GM19025 (cell line): ENCODE data around the gene RAPGEF4.

Experiments
- ATAC-seq: cut with Tn5 transposase; IDR thresholded peaks from one replicate; pipeline ENCODE4 v1.9.1; 2021; ENCODE audit warnings: mild to moderate bottlenecking, low read depth, moderate library complexity; ENCODE audit not compliant: unreplicated experiment

Gene RAPGEF4

GRCh38 chr2:172962082-172962481 lies 226.4 kb downstream of the RAPGEF4 start:
- no peak for ATAC-seq

DNA sequence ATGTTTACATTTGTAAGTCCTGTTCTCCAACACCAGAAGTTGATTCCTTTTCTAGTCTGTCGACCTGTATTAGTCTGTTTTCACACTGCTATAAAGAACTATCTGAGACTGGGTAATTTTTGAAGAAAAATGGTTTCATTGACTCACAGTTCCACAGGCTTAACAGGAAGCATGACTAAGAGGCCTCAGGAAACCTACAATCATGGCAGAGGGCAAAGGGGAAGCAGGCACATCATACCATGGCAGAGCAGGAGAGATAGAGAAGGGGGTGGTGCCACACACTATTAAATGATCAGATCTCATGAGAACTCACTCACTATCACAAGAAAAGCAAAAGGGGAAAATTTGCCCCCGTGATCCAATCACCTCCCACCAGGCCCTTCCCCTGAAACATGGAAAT lies 227.2 kb downstream of the RAPGEF4 start:
- no peak for ATAC-seq

- no peak for ATAC-seq
Observed at GRCh38 chr2:172964511-172965139, 229.0 kb downstream of the RAPGEF4 start.

GRCh38 chr2:172965433-172966212 lies 230.0 kb downstream of the RAPGEF4 start:
- no peak for ATAC-seq

GRCh38 chr2:172967036-172967982 lies 231.7 kb downstream of the RAPGEF4 start:
- ATAC-seq: no peak

DNA sequence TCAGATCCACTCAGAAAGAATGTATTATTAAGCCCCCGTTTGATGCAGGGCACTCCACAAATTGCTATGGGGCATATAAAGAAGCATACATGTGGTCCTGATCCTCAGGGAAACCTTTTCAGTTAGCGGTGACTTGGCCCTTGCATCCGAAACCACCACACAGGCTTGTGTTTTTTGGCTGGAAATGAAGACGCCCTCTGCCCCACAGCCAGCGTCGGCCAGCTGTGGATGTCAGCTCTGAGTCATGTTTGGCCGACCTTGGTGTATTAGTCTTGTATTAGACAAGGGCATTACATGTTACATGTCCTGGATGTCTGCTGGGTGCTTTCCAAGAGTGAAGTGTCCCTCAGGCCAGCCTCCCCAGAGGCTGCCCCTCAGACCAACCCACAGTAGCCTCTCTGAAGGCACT lies 232.4 kb downstream of the RAPGEF4 start:
- no peak for ATAC-seq

GRCh38 chr2:172969166-172969565 lies 233.5 kb downstream of the RAPGEF4 start:
- no peak for ATAC-seq

DNA sequence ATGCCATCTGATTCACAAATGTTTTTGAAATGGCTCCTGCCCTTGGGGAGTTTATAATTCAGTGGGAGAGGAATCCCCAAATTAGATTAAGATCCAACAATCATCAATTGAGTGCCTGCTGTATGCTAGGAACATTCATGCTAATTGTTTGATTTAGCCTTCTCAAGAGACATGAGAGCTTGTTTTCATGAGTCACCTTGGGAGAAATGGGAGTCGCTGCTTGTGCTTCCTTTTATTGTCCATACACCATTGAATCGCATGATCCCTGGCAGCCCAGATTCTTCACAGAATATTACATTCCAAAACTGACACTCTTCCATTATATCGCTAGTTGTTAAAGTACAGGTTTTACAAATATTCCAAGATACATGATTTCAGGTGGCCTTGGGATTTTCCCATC lies 234.0 kb downstream of the RAPGEF4 start:
- no peak for ATAC-seq

- ATAC-seq: no peak
Observed at GRCh38 chr2:172970660-172971059, 235.0 kb downstream of the RAPGEF4 start.

- no peak for ATAC-seq
Observed at GRCh38 chr2:172972005-172972619, 236.5 kb downstream of the RAPGEF4 start.

GRCh38 chr2:172974762-172975161 lies 239.1 kb downstream of the RAPGEF4 start:
- ATAC-seq: no peak

DNA sequence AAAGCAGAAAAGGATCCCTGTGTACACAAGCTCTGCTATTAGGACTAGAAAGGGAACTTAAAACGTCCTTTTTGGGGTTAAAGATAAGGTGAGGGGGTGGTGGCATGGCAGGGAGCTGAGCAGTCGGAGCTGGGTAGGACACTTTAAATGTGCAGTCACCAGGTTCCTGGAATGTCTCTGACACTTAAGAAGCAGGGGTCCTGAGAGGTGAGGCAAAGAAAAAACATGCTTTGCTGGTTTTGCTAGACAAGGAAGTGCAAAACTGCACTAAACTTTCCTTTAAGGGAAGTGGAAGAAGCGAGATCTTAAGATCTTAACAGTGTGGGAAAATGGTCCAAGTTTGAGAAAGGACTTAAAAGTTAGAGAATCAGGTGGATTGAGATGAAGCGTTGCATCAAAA lies 240.5 kb downstream of the RAPGEF4 start:
- ATAC-seq: no peak

GRCh38 chr2:172976816-172977215 lies 241.2 kb downstream of the RAPGEF4 start:
- no peak for ATAC-seq

DNA sequence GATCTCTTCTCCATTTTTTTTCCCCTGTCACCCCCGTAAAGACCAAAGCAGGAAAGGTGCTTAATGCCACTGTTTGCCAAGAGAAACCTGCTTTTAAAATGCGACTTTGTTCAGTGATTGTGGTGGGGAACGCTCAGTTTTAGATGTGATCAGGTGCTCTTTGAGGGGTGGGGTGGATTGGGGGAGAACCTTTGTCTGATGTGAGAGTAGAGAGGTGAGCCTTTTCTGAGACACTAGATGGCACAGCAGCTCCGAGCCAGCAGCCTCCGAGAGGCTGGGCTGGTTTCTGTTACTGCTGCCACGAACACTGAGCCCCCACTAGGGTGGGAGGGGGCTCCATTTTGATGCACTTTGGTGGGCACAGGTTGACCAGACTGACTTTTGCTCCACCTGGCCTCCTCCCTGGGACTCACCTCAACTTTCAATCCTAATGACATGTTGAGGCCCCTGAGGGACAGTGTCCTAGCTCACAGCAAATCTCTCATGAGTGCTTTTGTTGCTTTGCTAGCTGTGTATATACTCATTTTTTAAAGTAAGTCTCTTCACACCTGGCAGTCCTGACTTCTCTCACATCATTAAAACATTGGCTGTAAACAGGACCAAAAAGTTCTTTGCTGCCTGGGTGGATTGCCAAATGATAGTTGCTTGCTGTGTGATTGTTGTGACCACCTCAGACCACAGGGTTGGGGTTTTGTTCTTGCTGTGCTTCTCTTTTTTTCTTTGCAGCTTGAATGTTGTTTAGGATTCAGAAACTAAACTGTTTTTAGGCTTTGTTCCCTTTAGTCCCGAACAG lies 241.8 kb downstream of the RAPGEF4 start:
- no peak for ATAC-seq

DNA sequence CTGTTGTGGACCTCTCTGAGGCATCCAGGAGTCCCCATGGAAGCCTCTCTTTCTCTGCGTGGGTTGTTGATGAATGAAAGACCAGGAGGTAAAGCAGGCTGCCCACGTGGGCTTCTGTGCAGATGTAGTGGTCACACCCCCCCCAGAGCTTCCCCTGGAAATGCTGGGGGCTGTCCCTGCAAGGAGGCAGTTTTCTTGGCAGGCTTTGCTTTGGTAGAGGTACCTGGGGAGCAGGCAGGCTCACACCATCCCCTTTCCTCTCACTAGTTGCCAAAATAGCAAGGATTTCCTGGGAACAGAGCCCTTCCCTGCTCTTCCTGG lies 242.4 kb downstream of the RAPGEF4 start:
- ATAC-seq: no peak

GRCh38 chr2:172985139-172985892 lies 249.7 kb downstream of the RAPGEF4 start:
- ATAC-seq: no peak

DNA sequence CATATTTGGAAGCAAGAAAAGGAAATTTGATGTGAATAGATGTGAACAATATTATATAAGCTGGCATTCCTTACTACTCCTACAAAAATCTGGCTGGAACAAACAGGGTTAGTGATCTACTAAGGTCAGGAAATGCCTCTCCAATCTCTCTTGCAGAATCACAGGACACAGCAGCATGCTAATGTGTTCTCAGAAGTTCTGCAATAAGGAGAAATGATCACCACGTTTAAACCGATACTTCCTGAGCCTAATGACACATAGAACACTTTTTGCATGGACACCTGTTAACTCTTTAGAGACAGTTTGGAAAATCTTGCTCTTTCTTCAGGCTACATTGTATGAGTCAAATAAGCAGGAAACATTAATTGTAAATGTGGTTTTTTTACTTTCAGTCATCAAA lies 250.4 kb downstream of the RAPGEF4 start:
- ATAC-seq: no peak

DNA sequence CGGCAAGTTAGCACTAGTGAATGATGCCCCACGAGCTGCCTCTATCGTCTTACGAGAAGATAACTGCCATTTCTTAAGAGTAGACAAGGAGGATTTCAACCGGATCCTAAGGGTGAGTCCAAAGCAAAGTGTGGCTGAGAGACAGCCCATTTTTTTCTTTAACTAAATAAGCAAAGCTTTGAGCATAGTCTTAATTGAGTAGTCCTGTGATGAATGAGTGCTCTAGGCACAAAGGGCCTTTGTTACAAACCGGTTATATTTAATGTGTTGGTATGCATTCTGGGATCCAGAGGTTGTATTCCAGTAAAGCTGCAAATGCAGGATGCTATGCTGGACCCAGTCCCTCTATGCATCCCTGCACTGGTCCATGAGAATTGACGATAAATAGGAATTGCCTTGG lies 253.1 kb downstream of the RAPGEF4 start:
- no peak for ATAC-seq

- ATAC-seq: no peak
Observed at GRCh38 chr2:172991031-172991430, 255.4 kb downstream of the RAPGEF4 start.
